Measurements from ENCODE around the gene LMNB1. TPM values are rescaled to one million over a fixed set of nuclear protein-coding genes. Genes with fewer than 3 reads are reported as not detected.
A peak's percentile ranks its signal among the peaks of the same experiment; 100 is the strongest.
"Not testable (repeated sequence)": the region's sequence is repeated elsewhere in the genome, so short reads cannot be mapped to it uniquely, and the experiment has no call there.

The LMNB1 gene
- total RNA-seq, 6 donors from 2014 or later: 11.1 to 18.5 (median 15.9) TPM

DNA sequence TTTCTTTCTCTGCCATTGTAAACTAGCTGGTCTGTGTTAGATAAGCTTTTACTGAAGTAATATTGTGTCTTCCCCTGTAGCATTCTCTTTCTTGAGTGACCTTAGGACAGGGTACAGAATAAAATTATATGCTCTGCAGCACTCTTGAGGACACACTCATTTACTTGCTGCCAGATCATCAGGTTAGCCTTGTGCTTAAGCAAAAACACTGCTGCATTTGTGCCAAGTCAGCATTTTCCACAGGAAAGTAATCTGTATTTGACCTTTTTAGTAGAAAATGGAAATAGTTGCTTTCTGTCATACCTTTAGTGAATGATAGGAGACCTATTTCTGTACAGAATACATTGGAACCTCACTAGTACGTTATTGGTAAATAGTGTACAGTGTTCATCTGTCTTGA lies 54.2 kb downstream of the LMNB1 start:
- ATAC-seq (ENCODE audit: low FRiP score in 2 of 2): no peak

DNA sequence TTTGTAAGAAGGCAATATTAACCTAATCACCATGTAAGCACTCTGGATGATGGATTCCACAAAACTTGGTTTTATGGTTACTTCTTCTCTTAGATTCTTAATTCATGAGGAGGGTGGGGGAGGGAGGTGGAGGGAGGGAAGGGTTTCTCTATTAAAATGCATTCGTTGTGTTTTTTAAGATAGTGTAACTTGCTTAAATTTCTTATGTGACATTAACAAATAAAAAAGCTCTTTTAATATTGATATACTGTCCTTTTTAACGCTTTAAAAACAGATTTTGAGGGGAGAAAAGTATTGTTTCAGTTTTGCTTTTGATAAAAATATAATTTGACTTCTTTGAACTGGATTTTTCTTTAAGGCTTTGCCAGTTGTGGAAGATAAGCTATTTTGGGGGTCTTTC lies 59.8 kb downstream of the LMNB1 start:
- H3K27ac ChIP-seq: no peak overlapping the region
- TF ChIP-seq POLR2A (IDR thresholded peaks at IDR 0.05) (no peak), EP300 (IDR thresholded peaks at IDR 0.05) (no peak), POLR2AphosphoS5 (IDR thresholded peaks at IDR 0.05) (no peak)
- TF ChIP-seq, protein P1, sequence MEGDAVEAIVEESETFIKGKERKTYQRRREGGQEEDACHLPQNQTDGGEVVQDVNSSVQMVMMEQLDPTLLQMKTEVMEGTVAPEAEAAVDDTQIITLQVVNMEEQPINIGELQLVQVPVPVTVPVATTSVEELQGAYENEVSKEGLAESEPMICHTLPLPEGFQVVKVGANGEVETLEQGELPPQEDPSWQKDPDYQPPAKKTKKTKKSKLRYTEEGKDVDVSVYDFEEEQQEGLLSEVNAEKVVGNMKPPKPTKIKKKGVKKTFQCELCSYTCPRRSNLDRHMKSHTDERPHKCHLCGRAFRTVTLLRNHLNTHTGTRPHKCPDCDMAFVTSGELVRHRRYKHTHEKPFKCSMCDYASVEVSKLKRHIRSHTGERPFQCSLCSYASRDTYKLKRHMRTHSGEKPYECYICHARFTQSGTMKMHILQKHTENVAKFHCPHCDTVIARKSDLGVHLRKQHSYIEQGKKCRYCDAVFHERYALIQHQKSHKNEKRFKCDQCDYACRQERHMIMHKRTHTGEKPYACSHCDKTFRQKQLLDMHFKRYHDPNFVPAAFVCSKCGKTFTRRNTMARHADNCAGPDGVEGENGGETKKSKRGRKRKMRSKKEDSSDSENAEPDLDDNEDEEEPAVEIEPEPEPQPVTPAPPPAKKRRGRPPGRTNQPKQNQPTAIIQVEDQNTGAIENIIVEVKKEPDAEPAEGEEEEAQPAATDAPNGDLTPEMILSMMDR (IDR thresholded peaks at IDR 0.05): no peak
- no peaks in the 10 kb centered on the region for H3K4me1 ChIP-seq
- peaks cover 0 to 11% (median 1%) of the 10 kb centered on the region in 4 donors for H3K36me3 ChIP-seq
- no peak overlapping the region for H3K4me3 ChIP-seq
- ATAC-seq (ENCODE audit: low FRiP score in 2 of 2): no peak
- H3K27me3 ChIP-seq: no peaks in the 10 kb centered on the region
- no peak for DNase-seq
- 90 to 92% methylated on average over 2 of the region's 2 CpGs for WGBS, 2 donors
- no peaks in the 10 kb centered on the region for H3K9me3 ChIP-seq

More for the DNA sequence above, 54.2 kb downstream of the LMNB1 start:
- no peak for DNase-seq
- no peaks in the 10 kb centered on the region for H3K27me3 ChIP-seq
- TF ChIP-seq, protein P1 (IDR thresholded peaks at IDR 0.05): no peak
- TF ChIP-seq POLR2A (IDR thresholded peaks at IDR 0.05): no peak
- no peak for TF ChIP-seq POLR2AphosphoS5 (IDR thresholded peaks at IDR 0.05)
- no peak overlapping the region for H3K4me3 ChIP-seq
- WGBS, 2 donors: 92 to 100% methylated on average over 1 of the region's 1 CpG
- no peaks in the 10 kb centered on the region for H3K4me1 ChIP-seq
- peaks cover 0 to 26% (median 10%) of the 10 kb centered on the region in 4 donors for H3K36me3 ChIP-seq
- no peaks in the 10 kb centered on the region for H3K9me3 ChIP-seq
- H3K27ac ChIP-seq: no peak overlapping the region

DNA sequence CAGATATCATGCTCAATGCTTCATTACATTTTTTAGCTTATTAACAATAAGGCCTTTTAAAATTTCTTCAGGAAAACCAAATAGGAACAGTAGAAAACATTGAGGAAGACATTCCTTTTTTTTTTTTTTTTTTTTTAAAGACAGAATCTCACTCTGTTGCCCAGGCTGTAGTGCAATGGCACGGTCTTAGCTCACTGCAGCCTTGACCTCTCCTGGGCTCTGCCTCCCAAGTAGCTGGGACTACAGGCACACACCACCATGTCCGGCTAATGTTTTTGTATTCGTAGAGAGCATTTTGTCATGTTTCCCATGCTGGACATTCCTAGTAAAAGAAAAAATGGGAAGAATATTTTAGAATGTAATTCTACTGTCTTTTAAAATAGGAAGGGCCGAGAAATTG lies 60.3 kb downstream of the LMNB1 start:
- Histone ChIP-seq H3K36me3 (peaks cover 0 to 11% (median 1%) of the 10 kb centered on the region in 4 donors), H3K9me3 (no peaks in the 10 kb centered on the region), H3K4me3 (no peak overlapping the region), H3K4me1 (no peaks in the 10 kb centered on the region), H3K27me3 (no peaks in the 10 kb centered on the region), H3K27ac (no peak overlapping the region)
- no peak for DNase-seq
- TF ChIP-seq POLR2A (IDR thresholded peaks at IDR 0.05) (no peak), EP300 (IDR thresholded peaks at IDR 0.05) (no peak), POLR2AphosphoS5 (IDR thresholded peaks at IDR 0.05) (no peak)
- TF ChIP-seq, protein P1 (IDR thresholded peaks at IDR 0.05): no peak
- ATAC-seq (ENCODE audit: low FRiP score in 2 of 2): no peak
- 96 to 100% methylated on average over 4 of the region's 4 CpGs for WGBS, 2 donors

DNA sequence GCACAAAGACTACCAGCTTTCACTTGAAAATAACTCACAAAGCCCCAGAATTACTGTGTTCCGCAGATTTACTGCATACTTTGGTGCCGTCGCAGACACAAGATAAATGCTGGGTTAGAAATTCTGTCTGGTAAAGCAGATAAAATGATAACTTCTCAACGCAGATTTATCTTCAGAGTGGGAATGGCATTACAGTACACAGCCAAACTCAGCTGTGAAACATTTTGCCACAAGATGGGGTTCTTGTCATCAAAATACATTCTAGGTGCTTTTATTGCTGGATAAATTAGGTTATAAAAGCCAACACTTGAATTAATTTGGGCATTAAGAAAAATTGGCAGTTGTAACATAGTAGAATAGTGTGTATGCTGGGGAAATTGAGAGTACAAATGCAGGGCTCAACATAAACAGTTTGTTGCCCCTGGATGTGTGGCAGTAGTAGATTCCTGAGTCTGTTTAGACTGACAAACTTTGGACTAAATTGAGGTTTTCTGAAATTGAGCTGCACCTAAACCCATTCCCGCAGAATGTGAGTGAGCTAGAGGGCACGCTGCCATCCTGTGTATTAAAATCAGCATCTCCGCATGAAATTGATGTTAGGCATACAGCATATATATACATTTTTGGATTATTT lies 61.1 kb downstream of the LMNB1 start:
- ATAC-seq (ENCODE audit: low FRiP score in 2 of 2): peak in 1 of 2 donors; percentile 56
- Histone ChIP-seq H3K27me3 (no peaks in the 10 kb centered on the region), H3K27ac (no peak overlapping the region), H3K4me1 (no peaks in the 10 kb centered on the region), H3K9me3 (no peaks in the 10 kb centered on the region), H3K4me3 (no peak overlapping the region), H3K36me3 (peaks cover 0 to 11% (median 1%) of the 10 kb centered on the region in 4 donors)
- DNase-seq: no peak
- TF ChIP-seq, protein P1 (IDR thresholded peaks at IDR 0.05): peak in 3 of 6 experiments; percentile 20 to 39 (median 27)
- TF ChIP-seq POLR2A (IDR thresholded peaks at IDR 0.05) (no peak), EP300 (IDR thresholded peaks at IDR 0.05) (no peak)
- 75 to 79% methylated on average over 7 of the region's 7 CpGs for WGBS, 2 donors

DNA sequence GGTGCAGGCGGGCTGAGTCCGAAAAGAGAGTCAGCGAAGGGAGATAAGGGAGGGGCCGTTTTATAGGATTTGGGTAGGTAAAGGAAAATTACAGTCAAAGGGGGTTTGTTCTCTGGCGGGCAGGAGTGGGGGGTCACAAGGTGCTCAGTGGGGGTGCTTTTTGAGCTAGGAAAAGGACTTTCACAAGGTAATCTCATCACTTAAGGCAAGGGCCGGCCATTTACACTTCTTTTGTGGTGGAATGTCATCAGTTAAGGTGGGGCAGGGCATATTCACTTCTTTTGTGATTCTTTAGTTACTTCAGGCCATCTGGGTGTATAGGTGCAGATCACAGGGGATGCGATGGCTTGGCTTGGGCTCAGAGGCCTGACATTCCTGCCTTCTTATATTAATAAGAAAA lies 62.5 kb downstream of the LMNB1 start:
- H3K27me3 ChIP-seq; H3K4me1 ChIP-seq; H3K4me3 ChIP-seq; H3K27ac ChIP-seq; DNase-seq; H3K36me3 ChIP-seq; H3K9me3 ChIP-seq; ATAC-seq (ENCODE audit: low FRiP score in 2 of 2): not testable (repeated sequence)
- WGBS, 2 donors: 97% methylated on average over 7 of the region's 7 CpGs

DNA sequence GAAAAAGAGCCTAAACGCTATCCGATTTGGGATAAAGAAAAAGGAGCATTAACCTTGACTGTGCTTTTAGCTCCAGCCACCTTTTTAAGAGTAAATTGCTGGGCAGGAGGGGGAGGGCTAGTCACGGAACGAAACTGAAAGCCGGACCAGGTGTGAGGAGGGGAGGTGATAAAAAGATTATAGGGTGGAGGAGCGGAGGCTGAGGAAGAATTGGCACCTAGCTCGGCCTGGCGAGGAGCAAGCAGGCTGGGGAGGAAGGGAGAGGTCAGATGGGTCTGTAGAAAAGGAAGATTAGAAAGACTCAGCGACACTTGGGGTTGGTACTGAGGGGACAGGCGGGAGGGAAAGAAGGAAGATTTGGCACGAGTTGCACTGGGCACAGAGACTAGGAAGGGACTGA lies 66.4 kb downstream of the LMNB1 start:
- ATAC-seq (ENCODE audit: low FRiP score in 2 of 2); H3K36me3 ChIP-seq; DNase-seq; H3K27me3 ChIP-seq; H3K27ac ChIP-seq; H3K9me3 ChIP-seq; H3K4me3 ChIP-seq: not testable (repeated sequence)
- WGBS, 2 donors: 68 to 74% methylated on average over 11 of the region's 11 CpGs
- H3K4me1 ChIP-seq: peaks cover 0 to 13% (median 3%) of the 10 kb centered on the region in 4 donors

Measured in upper lobe of left lung (tissue), 6 donors.